ENCODE results near the gene USH1C.

The USH1C gene

GRCh38 chr11:17477084-17477333 is 67.2 kb downstream of the USH1C start:
- TF ChIP-seq, protein P1, sequence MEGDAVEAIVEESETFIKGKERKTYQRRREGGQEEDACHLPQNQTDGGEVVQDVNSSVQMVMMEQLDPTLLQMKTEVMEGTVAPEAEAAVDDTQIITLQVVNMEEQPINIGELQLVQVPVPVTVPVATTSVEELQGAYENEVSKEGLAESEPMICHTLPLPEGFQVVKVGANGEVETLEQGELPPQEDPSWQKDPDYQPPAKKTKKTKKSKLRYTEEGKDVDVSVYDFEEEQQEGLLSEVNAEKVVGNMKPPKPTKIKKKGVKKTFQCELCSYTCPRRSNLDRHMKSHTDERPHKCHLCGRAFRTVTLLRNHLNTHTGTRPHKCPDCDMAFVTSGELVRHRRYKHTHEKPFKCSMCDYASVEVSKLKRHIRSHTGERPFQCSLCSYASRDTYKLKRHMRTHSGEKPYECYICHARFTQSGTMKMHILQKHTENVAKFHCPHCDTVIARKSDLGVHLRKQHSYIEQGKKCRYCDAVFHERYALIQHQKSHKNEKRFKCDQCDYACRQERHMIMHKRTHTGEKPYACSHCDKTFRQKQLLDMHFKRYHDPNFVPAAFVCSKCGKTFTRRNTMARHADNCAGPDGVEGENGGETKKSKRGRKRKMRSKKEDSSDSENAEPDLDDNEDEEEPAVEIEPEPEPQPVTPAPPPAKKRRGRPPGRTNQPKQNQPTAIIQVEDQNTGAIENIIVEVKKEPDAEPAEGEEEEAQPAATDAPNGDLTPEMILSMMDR (conservative IDR thresholded peaks at IDR 0.05): no peak
- H3K27ac ChIP-seq: no peak overlapping the region

- H3K27ac ChIP-seq: peak within 1 kb of the TSS; percentile 35; the same call in 1 of the 2 replicates
- TF ChIP-seq, protein P1 (conservative IDR thresholded peaks at IDR 0.05): no peak
Observed at GRCh38 chr11:17476317-17477083, 67.7 kb downstream of the USH1C start, which contains the start of gene ABCC8. ABCC8 (minus strand) TSS chr11:17476845; CDS start chr11:17476776, 69 bp downstream.

- H3K27ac ChIP-seq: peak overlapping the region; percentile 35; the same call in 1 of the 2 replicates
- TF ChIP-seq, protein P1 (conservative IDR thresholded peaks at IDR 0.05): no peak
Observed at GRCh38 chr11:17475666-17476316, 68.4 kb downstream of the USH1C start.

GRCh38 chr11:17473071-17473744 is 71.0 kb downstream of the USH1C start:
- H3K27ac ChIP-seq: no peak overlapping the region
- TF ChIP-seq, protein P1 (conservative IDR thresholded peaks at IDR 0.05): peak; percentile 63

DNA sequence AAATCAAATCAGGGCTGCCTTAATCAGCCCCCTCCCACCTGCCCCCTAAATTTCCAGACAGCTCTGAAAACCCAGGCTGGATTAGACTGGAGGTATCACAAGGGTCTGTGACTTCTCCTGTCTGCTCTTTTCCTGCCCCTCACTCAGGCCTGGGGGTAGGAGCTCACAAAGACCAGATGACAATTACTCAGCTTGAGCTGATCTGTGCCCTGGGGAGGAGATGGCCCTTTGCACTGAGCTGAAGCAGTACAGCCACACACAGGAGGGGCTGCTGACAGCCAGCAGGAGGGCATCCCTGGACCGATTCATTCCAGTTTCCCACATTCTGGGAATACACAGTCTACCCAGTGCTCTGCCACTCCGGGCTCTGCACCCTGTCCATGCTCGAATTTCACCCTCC is 71.7 kb downstream of the USH1C start:
- TF ChIP-seq, protein P1 (conservative IDR thresholded peaks at IDR 0.05): no peak
- no peak overlapping the region for H3K27ac ChIP-seq

GRCh38 chr11:17471501-17471900 is 72.7 kb downstream of the USH1C start:
- H3K27ac ChIP-seq: no peak overlapping the region
- TF ChIP-seq, protein P1 (conservative IDR thresholded peaks at IDR 0.05): no peak

DNA sequence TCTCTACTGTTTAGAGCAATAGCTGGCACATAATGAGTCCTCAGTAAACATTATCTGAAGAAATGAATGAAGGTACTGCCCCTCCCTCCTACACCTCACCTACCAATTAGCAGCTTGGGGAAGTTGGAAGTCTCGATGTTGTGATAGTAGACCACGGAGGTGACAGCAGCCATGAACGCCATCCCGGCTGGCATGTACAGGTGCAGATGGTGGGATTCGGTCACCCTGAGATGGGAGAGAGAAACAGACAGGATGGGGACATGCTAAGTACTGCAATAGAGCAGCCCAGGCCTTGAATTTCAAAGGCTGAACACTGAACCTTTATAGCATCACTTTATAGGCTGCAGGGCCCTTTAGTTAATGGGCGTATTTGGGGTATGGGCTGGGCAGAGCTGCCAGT is 74.2 kb downstream of the USH1C start:
- TF ChIP-seq, protein P1 (conservative IDR thresholded peaks at IDR 0.05): no peak

More for the DNA sequence above, 74.2 kb downstream of the USH1C start:
- H3K27ac ChIP-seq: no peak overlapping the region

All from VCaP (cell line).